NCI-H146 (cell line): Measurements from ENCODE around the gene ME3.

Source experiments
- DNase-seq: peaks from one replicate; lab custom pipeline; 2025; lab: John Stamatoyannopoulos, UW

ME3 gene

DNA sequence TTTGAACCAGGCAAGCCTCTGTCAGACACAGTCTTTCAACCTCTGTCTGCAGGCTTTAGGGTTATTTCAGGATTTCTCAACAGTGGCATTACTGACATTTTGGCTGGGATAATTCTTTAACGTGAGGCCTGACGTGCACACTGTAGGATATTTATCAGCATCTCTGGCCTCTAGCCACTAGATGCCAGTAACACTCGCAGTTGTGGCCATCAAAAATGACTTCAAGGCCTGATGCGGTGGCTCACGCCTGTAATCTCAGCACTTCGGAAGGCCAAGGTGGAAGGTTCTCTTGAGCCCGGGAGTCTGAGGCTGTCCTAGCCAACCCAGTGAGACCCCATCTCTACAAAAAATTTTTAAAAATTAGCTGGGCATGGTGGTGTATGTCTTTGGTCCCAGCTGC is 184.7 kb downstream of the ME3 start:
- DNase-seq: no peak

DNA sequence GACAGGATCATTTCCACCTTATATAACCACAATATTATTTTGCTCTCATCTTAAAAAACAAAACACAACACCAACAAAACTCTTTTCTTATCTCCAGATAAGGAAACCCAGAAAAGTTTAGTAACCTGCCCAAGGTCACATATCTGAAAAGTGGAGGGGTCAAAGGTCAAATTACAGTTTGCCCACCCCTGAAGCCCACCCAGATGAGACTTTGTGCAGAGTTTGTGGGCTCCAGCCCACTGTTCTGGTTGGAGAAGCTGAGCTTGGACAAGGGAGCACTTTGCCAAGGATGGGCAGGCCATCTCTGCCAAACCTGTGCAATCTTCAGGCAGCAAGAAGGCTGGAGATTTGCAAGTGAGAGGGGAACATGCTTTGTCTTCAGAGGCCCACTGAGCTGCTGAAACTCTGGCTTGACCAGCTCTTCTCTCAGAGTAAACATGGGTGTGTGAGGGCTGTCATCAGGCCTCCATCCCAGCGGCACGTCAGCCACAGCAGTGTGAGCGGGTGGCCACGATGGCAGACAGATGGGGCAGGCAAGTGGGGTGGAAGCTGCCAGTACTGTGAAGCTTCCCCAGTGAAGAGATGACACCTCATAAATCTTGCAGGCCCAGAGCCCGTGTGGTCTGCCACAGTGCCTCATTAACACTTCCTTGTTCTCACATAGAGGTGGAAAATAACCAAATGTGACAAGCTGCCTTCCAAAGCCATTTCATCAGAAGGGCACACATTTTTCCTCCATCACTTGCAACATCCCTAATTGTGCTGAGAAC is 186.0 kb downstream of the ME3 start:
- no peak for DNase-seq

DNA sequence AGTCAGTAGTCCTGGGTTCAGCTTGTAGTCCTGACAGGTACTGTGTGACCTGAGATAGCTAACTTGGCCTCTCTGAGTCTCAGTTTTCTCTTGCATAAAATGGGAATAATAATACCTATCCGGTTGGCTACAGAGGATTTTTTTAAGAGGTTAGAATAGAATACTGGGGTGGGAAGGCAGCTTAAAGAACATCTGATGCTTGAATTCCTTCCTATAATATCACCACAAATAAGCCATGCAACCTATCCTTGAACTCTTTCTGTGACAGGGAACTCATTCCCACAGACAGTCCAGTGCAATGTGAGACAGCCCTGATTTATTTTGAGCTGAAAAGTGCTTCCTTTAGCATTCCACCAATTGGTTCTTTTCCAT is 187.6 kb downstream of the ME3 start:
- DNase-seq: no peak

DNA sequence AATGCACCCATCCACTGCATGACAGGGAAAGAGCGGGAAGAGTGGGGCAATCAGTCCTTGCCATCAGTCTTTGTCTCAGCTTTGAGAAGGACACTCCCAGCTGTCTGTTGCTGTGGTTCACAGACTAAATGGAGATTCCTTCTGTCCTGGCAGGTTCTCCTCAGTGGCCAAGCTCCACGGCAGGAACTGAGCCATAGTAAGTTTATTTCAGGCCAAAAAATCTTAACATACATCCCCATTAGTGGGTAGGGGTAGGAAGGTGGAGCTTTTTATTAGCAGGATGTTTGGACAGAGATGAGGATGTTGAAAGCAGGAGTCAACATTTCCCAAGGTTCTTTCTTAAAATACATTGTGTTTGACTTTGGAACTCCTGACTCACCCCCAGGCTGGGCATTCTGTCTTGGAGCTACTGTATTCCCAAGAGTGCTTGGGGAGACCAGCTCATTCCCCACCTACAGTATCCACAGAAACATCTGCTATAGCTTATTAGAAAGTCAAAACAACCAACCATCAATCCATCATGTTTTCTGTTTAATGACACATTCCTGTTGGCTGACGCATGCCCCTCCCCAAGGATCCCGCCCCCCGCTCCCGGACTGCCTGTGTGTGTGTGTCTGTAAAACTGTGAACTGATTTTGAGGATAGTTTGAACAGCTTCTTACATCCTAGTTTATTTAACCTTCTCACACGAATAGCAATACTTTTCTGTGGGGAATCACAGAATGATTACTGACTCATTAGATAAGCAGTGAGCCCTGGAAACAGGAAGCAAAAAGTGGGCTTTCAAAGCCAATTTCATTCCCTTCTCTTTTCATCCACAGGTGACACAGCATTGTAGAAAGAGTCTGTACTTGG is 188.2 kb downstream of the ME3 start:
- DNase-seq: no peak

DNA sequence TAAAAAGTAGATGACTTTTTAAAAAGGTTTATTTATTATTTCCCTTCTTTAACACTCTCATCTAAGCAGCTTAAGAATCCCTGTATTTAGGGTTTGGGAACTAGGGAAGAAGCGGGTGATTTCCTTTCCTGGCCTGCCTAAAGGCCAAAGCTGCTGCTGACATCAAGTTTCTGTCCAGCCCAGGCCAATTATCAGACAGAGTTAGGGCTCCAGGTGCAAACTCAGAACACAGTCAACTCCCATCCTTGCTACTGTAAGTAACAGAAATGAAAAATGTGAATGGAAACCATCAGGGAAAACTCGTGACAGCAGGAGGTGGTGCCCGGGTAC is 188.8 kb downstream of the ME3 start:
- DNase-seq: no peak

DNA sequence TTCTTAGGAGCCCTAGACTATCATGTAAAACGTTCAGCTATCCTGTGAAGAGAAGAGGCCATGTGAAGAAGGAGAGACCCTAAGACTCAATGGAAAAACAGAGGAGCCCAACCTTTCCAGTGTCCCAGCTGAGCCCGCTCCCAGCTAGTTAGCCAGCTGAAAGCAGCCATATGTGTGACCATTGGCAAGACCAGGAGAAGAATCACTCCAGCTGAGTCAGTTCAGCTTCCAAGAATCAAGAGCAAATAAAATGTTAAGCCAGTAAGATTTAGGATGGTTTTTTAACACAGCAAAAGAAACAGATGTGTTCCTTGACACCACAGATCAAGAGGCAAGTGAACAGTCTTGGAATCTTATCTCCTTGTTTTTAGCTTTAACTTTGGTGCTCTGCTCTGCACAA is 189.7 kb downstream of the ME3 start:
- no peak for DNase-seq

DNA sequence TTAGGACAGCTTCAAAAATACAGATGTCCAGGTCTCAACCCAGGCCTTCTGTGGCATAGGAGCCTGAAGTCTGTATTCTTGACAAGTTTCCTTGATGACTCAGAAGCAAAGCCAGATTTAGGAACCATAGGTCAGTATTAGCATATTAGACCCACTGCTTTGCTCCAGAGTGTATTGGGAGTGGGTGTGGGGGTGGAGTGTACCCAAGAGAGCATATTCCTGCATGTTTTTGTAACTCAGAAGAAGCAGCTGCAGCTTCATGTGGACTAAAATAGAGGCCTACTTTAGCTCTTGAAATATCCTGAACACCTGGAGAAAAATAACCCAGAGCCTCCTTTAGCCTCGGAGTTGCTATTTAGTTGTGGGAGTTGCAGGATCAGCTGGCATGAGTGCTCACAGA is 191.0 kb downstream of the ME3 start:
- no peak for DNase-seq

DNA sequence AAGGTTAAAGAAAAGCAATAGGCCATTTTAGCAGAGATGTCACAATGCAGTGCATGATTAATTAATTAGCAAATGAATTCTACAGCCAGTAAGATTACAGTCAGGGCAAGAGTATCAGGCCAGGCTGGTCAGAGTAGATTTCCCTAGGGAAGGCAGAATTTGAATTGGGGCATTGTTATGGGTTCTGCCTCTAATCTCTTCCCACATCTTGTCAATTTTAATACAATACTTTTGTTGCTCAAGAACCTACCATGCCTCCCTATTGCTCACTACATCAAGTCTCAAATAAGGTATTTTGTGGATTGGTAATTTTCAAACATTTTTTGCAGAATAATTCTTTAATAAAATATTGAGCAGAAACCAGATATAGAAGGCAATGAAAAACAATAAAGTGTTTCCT is 194.1 kb downstream of the ME3 start:
- no peak for DNase-seq

DNA sequence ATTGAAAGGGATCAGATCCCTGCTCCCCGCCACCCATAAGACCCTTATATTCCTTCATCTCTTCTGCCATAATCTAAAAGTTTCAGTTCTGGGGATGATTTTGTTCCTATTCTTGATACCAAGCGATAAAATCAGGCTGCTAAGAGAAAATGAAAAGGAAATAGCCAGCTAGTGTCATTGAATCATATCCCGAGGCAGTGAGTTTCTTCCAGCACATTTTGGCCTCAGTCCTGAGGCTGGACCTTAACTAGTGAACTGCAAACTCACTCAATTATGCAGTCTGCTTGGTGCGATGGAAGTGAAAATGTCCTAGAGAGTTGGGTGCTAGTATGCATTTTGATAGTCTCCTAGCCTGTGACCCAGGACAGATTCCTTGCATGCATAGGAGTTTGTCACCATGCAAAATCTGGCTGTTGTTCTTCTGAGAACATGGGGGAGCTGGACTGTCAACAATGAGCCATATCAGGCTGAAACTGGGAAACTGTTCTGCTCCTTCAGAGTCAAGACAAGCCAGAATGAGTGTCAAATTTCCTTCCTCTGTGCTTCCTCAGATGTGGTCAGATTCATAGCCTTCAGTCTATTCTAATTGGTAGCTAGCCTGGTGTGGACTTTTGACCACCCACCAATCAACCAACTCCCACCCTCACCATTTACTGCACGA is 194.8 kb downstream of the ME3 start:
- no peak for DNase-seq

DNA sequence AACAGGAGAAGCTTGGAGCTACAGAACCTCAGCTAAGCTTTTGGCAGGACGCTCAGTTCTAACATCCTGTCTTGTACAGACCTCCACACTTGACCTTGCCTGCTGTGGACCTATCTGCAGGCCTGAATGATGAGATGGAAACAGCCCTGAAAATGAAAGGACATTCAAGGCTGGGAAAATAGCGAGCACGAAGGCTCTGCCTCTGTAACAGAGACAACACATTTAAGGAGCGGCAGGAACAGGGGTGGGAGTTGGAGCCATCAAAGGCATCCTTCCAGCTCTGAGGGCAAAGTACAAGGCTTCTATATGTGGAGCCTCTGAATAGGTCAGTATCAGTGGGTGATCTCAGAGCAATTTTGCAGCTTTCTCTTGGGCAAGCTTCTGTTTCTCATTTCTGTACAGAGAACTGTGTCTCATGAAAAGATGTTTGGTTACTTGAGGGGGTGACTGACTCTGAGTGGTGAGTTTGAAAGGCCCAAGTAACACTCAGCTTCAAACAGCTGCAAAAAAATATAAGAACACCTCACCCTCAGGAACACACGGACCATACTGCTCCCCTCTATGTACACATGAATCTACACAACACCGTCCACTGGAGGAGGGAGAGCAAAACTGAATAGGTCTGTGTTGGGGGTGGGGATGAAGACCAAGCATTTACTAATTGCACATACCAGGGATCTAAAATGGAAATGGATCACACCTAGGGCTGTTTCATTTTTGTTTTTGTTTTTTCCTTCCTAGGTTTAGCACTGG is 196.1 kb downstream of the ME3 start:
- DNase-seq: no peak

DNA sequence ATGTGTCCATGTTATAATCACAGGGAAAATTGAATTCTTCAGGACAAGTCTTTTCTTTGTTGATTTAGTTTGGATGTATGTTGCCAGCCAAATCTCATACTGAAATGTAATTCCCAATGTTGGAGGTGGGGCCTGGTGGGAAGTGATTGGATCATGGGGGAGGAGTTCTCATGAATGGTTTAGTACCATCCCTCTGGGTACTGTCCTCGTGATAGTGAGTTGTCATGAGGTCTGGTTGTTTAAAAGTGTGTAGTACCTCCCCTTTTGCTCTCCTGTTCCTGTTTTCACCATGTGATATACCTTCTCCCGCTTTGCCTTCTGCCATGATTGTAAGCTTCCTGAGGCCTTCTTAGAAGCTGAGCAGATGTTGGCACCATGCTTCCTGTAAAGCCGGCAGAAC is 197.4 kb downstream of the ME3 start:
- DNase-seq: no peak

DNA sequence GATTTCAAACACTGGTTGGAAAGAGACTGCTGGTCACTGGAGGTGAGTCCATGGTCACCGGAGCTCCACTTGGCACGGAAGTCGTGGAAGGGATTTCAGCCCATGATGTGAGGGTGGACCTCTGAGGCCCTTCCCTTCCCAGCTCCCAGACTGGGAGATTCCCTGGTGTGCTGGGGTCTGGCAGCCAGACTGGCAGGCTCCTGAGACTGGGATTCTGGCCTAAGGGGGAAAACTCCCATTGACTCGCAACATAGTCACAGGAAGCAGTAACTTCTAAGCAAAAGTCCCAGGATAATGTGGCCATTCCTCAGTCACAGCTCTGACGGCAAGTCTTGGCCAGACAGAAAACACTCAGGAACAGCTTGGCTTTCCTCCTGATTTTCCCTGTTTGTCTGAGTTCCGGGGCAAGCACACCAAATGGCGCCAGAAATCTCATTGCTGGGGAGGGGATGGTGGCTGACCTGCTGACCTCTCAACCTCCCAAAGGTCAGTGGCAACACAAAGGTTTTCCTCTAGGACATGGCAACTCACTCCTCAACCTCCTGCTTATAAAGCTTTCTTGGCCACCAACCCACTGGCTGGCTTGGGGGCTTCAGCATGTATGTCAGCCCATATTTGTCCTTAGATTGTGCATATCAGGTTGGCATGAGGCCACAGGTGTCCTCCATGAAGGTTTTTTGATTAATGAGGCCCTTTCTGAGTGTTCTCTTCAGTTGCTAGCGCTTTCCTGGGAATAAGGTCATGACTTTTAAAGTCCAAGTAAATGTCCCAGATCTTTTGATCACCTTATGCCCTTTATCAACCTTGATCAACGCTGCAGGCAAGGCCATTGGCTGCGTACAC is 198.2 kb downstream of the ME3 start:
- no peak for DNase-seq

DNA sequence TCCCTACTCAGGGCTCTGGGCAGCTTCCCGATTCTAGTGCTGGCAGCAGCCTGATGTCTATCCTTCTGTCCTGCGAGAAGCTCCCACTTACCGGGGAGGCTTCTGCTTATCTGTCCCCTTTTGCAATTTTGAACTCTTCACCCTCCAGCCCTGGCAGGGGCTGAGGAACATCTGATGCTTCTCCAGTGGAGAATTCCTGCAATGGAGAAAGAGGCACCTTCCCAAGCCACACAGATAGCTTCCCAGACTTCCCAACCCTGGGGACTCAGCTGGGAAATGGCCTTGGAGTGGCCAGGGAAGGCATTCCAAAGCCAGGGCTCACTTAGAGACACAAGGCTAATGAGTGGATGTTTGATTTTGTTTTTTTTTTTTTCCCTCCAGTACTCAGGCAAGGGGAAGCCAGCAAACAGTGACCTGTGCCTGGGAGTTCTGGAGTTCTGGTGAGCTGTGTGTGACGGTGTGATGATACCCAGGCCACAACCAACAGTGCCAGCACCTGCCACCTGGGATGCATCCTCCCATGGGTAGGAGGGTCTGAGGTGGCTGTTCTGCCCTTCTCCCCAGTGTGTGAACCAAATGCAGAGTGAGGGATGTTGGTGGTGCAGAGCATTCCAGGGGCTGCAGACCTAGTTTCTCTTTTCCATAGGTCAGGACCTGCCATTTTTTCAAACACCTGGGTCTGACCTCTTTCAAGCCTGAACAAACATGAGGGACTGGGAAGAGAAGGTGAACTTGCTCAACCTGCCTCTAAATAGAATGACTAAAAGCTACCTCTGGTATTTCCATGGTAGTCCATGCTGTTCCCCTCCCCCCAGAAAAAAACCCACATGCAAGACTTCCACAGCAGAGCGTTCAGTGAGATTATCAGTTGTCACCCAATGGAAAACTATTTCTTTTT is 202.7 kb downstream of the ME3 start:
- no peak for DNase-seq

DNA sequence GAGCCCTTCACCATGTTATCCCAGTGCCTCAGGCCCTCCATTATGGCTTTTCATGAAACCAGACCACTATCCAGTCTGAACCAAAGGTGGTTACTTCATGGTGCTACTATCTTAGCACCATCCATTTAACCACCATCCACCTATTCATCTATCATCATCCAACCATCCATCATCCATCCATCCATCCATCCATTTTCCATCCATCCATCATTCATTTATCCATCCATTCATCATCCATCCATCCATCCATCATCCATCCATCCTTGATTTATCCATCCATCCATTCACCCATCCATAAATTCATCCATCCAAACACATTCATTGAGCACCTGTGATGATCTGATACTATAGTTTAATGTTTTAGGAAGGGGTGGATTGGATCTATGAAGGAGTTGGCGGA is 204.2 kb downstream of the ME3 start:
- DNase-seq: no peak

DNA sequence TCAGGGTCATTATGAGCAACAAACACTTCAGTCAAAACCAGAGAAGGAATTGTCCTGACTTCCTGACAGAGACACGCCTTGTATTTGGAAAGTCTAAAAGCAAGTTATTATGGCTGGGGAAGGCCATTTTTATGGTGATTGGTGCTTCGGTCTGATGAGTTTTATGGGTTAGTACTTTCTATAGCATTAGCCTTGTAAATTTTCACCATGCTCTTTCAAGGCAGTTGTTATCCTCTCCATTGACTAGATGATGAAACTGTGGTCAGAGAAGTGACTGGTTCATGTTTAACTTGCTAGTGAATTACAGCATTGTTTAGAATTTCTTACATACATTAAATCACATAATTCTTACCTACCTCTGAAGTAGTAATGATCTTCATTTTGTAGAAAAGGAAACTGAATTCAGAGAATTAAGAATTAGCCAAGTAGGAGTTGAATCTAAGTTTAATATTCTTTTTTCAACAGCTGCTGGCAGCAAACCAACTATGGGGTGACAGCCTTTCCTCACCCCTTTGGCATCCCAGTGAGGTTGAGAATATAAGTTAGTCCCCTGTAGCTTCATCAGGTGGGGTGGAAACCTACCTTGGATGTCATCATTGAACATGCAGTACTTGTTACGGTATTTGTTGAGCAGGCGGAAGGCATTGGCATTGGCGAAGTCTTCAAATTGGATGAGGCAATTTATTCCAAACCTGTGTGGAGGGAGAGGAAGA is 207.8 kb downstream of the ME3 start:
- no peak for DNase-seq

DNA sequence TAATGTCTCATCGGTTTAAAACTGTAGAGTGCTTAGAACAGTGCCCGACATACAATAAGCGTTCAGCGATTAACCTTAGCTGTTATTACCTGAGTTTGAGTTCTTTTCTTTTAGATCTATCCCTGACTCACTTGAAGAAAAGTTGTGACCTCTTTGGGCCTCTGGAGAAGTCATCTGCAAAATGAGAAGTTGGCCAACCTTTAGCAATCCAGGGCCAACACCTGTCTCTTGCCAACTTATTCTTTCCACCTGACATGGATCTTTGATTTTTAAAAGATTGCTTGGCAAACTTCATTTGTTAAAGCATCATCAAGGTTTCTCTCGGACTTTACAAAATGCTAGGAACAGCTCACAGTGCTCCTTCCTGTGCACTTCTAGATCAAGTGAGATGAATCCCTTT is 208.5 kb downstream of the ME3 start:
- no peak for DNase-seq

DNA sequence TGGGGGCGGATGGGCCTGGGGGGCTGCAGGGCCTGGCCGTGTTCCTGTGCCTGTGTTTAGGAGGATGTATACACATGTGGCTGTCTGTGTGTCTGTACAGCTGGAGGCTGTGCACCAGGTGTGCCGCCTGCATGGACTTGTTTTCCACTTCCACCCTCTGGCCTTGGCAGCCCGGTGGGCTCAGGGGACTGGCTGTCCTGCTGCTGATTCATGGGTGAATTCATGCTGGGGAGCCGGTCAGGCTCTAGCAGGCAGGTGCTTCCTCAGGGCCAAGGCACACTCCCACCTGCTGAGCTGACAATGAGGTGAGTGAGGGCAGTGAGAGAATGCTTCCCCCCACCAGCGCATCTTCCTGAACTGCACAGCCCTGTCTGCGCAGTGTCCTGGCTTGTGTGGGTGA is 209.3 kb downstream of the ME3 start:
- no peak for DNase-seq

DNA sequence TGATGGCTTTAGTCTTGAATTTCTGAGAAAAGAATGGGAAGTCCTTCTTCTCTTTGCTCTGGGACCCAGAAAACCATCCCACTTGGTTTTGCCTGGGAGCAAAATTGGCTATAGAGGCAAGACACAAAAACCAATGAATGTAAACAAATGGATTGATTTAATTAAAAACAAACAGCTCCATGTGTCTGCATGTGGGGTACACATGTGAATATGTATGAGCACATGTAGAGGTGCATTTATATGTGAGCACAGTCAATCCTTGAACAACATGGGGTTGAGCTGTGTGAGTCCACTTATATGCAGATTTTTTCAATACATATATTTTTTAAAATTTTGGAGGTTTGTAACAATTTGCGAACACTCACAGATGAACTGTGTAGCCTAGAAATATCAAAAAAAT is 210.5 kb downstream of the ME3 start:
- no peak for DNase-seq

DNA sequence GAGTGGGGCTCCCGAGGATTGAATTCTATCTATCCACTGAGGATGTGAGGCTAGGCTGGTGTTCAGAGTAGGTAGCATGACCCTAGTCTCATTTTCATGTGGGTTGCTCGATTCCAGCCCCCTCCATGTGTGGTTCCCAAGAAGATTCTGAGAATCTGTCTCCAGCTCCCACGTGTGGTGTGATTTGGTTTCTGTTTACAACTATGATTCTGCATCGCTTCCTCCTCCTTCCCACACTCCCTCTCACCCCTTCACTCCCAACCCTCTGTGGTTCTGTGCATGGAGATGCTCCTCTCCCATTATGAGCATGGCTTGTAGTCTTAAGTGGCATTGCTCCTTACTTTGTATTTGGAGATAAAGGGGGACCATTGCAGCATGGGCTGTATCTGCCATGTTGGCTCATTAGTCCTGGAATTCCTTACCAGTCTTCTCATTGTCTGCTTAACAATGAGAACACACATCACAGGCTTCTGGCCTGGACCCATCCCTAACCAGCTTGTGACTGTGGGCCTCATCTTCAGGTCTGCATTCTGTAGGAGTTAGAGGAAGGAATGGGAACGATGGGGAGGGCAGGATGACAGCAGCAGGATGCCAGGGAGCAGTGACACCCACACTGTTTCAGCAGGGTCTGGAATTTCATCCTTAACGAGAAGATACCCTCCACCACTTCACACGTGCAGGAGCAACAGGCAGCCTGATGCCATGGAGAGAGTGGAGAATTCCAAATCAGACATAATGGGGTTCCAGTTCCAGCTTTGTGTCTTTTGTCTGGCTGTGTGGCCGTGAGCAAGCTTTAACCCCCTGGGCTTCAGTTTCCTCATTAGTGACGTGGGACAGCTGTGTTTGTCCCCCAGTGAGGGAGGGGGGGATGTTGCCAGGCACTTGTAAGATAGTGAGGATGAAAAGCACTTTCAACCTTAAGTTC is 211.7 kb downstream of the ME3 start:
- DNase-seq: no peak
